Measurements from ENCODE around the gene AMACR.

AMACR gene

DNA sequence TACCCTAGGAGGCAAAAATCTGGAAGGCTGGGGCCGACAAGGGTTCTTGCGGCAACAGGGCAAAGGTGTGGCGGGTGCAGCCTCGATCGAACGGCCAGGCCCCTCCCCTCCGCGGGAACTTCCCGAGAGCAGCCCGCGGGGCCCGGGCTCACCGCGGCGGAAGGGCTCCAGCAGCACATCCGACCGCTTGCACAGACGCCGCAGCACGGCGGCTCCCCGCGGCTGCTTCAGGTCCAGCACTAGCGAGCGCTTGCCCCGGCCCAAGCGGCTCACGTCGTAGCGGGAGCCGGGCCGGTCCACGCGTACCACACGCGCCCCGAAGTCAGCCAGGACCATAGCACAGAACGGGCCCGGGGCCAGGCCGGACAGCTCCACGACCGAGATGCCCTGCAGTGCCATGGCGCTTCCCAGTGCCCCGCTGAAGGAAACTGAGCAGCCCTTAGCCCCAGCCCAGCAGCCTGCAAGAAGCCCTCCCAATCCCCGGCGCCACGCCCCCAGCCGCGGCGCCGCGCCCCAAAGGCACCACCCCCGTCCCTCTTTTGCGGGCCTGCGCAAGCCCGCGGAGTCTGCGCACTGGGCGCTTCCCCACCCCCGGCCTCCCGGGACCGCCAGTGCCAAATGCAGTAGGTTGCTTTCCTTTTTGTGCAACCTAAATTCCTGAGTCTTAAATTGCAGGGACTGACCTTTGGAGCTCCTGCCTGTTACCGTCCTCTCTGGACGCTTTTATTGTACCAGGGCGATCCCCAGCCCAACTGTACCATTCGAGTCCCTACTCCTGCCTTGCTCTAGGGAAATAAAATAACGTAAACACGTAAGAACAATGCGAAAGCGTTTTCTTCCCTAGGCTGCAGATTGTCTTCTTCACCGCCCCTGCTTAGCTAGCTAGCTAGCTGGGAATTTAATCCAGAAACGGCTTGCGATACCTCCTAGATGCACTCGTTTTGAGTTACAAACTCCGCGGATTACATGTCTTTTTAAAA lies at the start of gene AMACR:
TSS of gene AMACR (minus strand) at position 430 of the 980 bp plus-strand sequence. CDS start at position 399, 31 bp downstream.
- in situ Hi-C loops (cut with MboI; ENCODE audit: low sequenced_read_pairs): no loop called here

- in situ Hi-C loops (cut with MboI; ENCODE audit: low sequenced_read_pairs): no loop called here
These were observed 49.7 kb upstream of the AMACR start for GRCh38 chr5:34057569-34057968.

- in situ Hi-C loops (cut with MboI; ENCODE audit: low sequenced_read_pairs): no loop called here
These were observed 49.3 kb upstream of the AMACR start for GRCh38 chr5:34057118-34057517.

- in situ Hi-C loops (cut with MboI; ENCODE audit: low sequenced_read_pairs): no loop called here
These were observed 47.8 kb upstream of the AMACR start for GRCh38 chr5:34055667-34056066.

DNA sequence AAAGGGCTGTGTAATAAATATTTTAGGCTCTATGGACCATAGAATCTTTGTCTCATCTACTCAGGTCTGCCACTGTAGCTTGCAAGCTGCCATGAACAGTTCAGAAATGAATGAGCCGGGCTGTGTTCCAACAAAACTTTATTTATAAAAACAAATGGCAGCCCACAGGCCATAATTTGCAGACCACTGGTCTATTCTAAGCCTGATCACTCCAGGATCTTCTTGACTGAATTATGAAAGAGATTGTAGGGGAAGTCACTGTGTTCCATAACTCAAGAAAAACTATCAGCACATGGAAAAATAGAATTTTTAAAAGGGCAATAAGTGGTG lies 46.5 kb upstream of the AMACR start:
- in situ Hi-C loops (cut with MboI; ENCODE audit: low sequenced_read_pairs): no loop called here

GRCh38 chr5:34053571-34054399 lies 45.9 kb upstream of the AMACR start:
- in situ Hi-C loops (cut with MboI; ENCODE audit: low sequenced_read_pairs): no loop called here

GRCh38 chr5:34053133-34053532 lies 45.3 kb upstream of the AMACR start:
- in situ Hi-C loops (cut with MboI; ENCODE audit: low sequenced_read_pairs): no loop called here

- in situ Hi-C loops (cut with MboI; ENCODE audit: low sequenced_read_pairs): no loop called here
These were observed 43.6 kb upstream of the AMACR start for GRCh38 chr5:34051374-34051980.

DNA sequence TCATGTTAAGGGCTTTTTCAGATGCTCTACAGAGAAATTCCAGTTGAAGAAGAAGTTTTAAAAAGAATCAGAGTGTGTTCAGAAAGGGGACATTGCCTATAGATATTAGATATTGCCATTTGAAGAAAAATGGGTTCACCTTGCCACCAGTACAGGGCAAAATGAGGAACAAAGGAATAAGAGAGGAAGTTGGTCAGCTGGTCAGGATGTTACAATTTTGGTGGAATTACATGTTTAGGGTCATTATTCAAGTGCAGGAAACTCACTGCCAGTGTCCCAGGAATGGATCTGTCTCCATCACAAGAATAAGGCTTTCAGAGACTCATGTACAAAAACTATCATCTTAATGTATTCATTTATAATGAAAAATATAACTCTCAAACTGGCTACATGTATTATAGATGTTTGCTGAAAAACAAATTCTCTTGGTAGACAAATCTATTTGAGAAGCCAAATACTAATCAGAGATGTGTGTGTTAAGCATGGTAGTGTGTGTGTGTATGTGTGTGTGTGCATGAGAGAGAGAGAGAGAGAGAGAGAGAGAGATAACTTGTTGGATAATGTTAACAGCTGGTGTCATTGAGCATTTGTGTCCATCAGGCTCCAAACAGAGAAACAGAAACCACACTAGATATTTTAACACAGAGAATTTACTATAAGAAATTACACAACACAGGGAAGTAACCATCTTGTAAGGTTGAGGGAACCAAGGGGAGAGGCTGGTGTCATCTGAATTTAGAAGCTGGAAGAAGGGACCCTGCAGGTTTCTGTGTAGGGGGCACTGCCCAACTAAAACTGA lies 40.1 kb upstream of the AMACR start:
- in situ Hi-C loops (cut with MboI; ENCODE audit: low sequenced_read_pairs): no loop called here

DNA sequence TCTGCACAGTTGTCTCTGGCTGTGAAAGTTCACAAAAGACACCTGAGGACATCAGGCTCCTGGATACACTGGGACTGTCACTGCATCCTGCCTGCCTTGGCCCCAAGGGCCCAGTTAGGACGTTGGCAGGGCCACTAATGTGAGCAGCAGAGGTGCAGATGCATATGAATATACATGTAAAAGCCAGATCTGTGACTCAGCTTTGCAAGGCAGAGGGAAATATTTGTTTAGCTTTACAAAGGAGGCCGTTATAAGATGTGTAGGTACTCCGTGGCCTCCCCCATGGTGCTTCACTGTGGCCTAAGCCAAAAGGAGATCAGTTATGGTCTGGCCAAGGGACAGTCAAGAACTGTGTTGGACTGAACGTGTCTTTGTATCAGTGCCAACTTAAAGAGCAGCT lies 39.3 kb upstream of the AMACR start:
- in situ Hi-C loops (cut with MboI; ENCODE audit: low sequenced_read_pairs): no loop called here

- in situ Hi-C loops (cut with MboI; ENCODE audit: low sequenced_read_pairs): no loop called here
These were observed 38.1 kb upstream of the AMACR start for GRCh38 chr5:34045996-34046395.

- in situ Hi-C loops (cut with MboI; ENCODE audit: low sequenced_read_pairs): no loop called here
These were observed 37.2 kb upstream of the AMACR start for GRCh38 chr5:34045023-34045422.

DNA sequence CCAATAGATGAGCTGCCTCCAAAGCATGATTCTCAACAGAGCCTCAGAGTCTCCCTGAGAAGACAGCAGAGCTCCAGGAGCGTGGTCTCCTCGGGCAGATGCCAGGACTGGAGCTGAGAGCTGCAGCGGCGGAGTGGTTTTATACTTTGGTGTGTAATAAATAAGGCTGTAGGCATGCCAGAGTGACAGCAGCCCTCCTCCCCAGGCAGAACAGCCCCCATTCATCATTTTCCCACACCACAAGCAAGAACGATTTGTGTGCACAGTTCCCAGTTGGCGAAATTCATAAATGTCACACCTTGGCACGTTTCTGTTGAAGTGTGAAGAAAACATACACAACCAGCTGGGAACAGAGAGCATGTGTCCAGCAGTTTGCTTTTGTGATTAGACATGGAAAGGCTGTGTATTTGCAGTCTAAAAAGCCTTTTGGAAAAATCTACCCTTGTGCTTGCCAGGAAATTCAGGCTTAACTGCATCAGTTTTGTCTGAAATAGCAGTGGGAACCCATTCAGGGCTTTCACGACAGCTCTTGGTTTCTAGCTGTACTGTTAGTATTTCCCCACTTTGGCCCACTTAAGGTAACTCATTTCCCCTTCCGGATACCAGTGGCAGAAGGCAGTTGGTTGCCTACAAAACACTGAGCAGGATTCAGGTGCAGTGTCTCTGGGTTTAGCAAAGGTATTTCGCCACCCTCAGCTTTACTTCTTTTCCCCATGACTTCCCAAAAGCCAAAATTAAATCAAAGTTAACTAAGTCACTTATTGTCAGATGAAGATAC lies 35.4 kb upstream of the AMACR start, which contains the start of gene C1QTNF3:
TSS of gene C1QTNF3 (minus strand) at position 115 of the 778 bp plus-strand sequence. CDS start at position 27, 88 bp downstream.
- in situ Hi-C loops (cut with MboI; ENCODE audit: low sequenced_read_pairs): no loop called here

DNA sequence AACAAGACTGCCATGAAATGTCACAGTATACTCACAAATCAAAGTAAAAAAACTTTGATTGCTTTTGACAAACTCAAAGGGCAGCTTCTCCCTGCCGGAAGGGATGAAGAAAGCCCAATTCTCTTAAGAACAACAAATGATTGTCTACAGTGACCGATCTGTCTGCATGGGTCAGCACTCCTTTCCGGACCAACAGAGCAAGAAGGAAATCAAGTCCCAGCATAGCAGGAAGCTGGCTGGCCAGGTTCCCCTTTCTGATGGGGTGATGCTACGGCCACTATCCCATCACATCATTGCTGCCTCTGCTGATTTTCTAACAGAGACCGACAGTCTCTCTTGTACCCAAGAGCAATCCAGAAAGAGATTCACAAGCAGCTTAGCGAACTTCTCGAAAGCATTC lies 34.5 kb upstream of the AMACR start:
- in situ Hi-C loops (cut with MboI; ENCODE audit: low sequenced_read_pairs): no loop called here

- in situ Hi-C loops (cut with MboI; ENCODE audit: low sequenced_read_pairs): no loop called here
These were observed 33.6 kb upstream of the AMACR start for GRCh38 chr5:34041247-34041972.

- in situ Hi-C loops (cut with MboI; ENCODE audit: low sequenced_read_pairs): no loop called here
These were observed 32.6 kb upstream of the AMACR start for GRCh38 chr5:34040472-34040871.

DNA sequence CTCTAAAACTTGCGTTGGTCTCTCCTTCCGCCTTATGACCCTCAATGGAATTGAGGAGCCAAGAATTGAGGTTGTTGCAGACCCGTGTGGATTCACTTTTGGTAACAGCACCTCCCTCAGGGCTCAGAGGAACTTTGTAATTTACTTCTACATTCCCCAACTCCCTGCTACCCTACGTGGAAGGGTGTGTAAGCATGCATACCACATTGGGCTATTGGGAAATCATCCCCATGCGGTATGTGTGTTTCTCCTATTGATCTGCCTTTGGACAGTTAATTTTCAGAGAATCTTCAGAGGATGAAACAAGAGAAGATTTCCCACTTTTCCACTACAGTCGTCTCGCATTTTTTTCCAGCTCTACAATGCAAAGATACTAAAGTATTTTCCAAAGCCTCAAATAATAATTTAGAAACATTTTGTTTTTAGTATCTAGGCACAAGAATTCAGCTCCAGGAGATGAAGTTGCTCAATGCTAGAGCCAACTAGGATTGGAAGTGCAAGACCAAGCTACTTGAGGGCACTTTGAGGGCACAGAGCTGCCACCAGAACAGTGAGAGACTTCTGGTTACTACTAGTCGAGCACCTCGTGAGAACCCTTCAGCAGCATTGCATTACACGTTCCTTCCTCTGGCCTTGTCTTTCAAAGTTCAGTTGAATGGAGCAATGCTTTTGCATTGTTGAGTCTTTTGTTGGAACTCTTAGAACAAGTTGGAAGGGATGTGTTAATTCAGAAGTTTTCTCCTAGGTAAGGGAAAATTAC lies 31.7 kb upstream of the AMACR start:
- in situ Hi-C loops (cut with MboI; ENCODE audit: low sequenced_read_pairs): no loop called here

DNA sequence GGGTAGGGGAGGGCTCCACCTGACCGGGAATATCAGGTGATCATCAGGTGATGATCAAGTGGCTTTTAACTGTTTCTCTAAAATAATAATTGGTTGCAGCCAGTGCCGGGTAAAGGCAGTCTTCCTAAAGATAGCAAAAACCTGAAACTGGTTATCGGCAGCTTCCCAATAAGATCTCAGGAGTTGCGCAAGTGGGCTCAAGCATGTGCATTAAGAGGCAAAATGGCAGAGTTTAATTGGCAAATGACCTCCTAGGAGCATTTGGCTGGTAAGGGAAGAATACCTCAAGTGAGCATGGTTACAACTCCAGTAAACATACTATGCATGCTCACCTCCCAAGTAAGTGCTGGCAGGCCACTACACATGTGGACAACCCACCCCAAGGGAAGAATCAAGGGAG lies 31.0 kb upstream of the AMACR start:
- in situ Hi-C loops (cut with MboI; ENCODE audit: low sequenced_read_pairs): no loop called here
